22Rv1 (cell line): ENCODE measurements around the gene LRRC7.

Experiments
- CTCF ChIP-seq: fragments of 450-650 bp; IDR thresholded peaks from 2 replicates; pipeline ENCODE4 v1.5.1; 2017; ENCODE audit warnings: mild to moderate bottlenecking
- ZFX ChIP-seq: fragments of 450-650 bp; IDR thresholded peaks from 2 replicates; pipeline ENCODE4 v1.6.1; 2017; ENCODE audit warnings: antibody characterized with exemption, borderline replicate concordance

GRCh38 chr1:69898403-69898947 is 330.8 kb downstream of the LRRC7 start:
- no peak for TF ChIP-seq ZFX
- TF ChIP-seq CTCF, result no peak
